ENCODE measurements around the gene PIK3C2G. TPM values are rescaled to one million over a fixed set of nuclear protein-coding genes. Genes with fewer than 3 reads are reported as not detected.

The PIK3C2G gene
- total and polyA plus RNA-seq, 2 of the 4 experiments (the other 2 are of a cell fraction): not detected

DNA sequence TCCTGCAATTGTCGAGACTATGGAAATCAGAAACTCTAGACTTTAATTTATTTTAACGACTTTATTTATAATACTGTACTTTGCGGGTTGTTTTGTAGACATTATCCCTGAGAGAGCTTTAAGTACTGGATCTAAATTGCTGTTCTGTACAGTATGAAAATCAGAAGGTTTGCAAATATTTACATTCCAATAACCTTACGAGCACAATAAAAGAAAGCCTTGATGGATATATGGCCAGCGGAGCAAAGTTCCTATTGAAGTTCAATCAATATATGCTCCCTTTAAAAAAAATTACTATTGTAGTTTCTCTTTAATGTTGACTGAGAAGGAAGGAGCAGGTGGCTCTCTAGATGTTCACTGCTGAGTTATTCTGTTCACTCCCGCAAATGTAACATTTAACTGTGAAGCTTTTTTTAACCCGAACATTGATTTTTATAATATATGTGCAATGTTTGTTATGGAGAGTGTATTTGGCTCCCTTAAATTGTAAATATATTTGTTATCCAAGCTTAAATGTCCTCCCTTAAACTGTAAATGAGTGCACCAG is 241.2 kb downstream of the PIK3C2G start:
- Histone ChIP-seq H3K9me3 (ENCODE audit: control insufficient read depth, insufficient read depth, low read length) (no peaks in the 10 kb centered on the region), H3K27ac (ENCODE audit: insufficient read depth, low read length) (no peak overlapping the region), H3K79me1 (ENCODE audit: low read depth in 1 of 2, low read length in 2 of 2) (no peaks in the 10 kb centered on the region), H2AK9ac (replicated peaks; ENCODE audit: low read depth, low read length, poor library complexity) (no peak overlapping the region), H2BK20ac (ENCODE audit: low read depth, low read length) (no peak overlapping the region), H2AK5ac (ENCODE audit: low read depth, low read length) (no peak overlapping the region), H3K9me1 (ENCODE audit: insufficient read depth, low read length) (no peaks in the 10 kb centered on the region), H3K23ac (ENCODE audit: low read depth, low read length) (no peak overlapping the region), H4K91ac (ENCODE audit: insufficient read depth, low read depth, low read length) (no peak overlapping the region), H2BK15ac (ENCODE audit: low read depth, low read length) (no peak overlapping the region), H4K5ac (ENCODE audit: low read depth, low read length) (no peak overlapping the region), H2BK120ac (ENCODE audit: low read depth, low read length) (no peak overlapping the region), H2BK5ac (ENCODE audit: low read depth, low read length, poor library complexity, severe bottlenecking) (no peak overlapping the region), H3K18ac (ENCODE audit: low read depth, low read length) (no peak overlapping the region), H3K4me1 (ENCODE audit: control insufficient read depth, insufficient read depth, low read length) (no peaks in the 10 kb centered on the region), H3K4ac (ENCODE audit: low read depth, low read length) (no peak overlapping the region), H4K20me1 (ENCODE audit: insufficient read depth, low read length) (no peaks in the 10 kb centered on the region), H3K4me3 (ENCODE audit: insufficient read depth, low read depth, low read length) (no peak overlapping the region), H2AFZ (replicated peaks; ENCODE audit: low read length, poor library complexity) (no peak overlapping the region), H3K27me3 (ENCODE audit: control insufficient read depth, insufficient read depth, low read length) (no peaks in the 10 kb centered on the region), H3K4me2 (ENCODE audit: low read depth, low read length) (no peak overlapping the region), H3K14ac (replicated peaks; ENCODE audit: low read depth, low read length) (no peak overlapping the region), H3K56ac (ENCODE audit: extremely low read depth, insufficient read depth, low read length) (no peak overlapping the region), H3K36me3 (ENCODE audit: control insufficient read depth, insufficient read depth, low read length) (no peaks in the 10 kb centered on the region), H4K8ac (ENCODE audit: low read depth in 2 of 2, low read length in 2 of 2) (no peak overlapping the region), H3K9ac (ENCODE audit: low read depth, low read length) (no peak overlapping the region)
- ChIA-PET POLR2A (ENCODE audit: unreplicated experiment) (no interaction called here), CTCF (interaction anchor here (1.5 kb wide), 1 partner anchor 17 kb away, joined by 4 read pairs; no protein-coding TSS in a partner anchor)
- DNase-seq: no peak
- no peak for TF ChIP-seq MAZ (IDR thresholded peaks at IDR 0.05; ENCODE audit: borderline replicate concordance, low read depth, low read length)
- TF ChIP-seq BHLHE40 (IDR thresholded peaks at IDR 0.05; ENCODE audit: low read depth, low read length): no peak
- TF ChIP-seq, protein P1, sequence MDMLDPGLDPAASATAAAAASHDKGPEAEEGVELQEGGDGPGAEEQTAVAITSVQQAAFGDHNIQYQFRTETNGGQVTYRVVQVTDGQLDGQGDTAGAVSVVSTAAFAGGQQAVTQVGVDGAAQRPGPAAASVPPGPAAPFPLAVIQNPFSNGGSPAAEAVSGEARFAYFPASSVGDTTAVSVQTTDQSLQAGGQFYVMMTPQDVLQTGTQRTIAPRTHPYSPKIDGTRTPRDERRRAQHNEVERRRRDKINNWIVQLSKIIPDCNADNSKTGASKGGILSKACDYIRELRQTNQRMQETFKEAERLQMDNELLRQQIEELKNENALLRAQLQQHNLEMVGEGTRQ (IDR thresholded peaks at IDR 0.05; ENCODE audit: low read depth, low read length): no peak
- TF ChIP-seq SMC3 (IDR thresholded peaks at IDR 0.05; ENCODE audit: low read depth, low read length): no peak
- TF ChIP-seq, protein P2, sequence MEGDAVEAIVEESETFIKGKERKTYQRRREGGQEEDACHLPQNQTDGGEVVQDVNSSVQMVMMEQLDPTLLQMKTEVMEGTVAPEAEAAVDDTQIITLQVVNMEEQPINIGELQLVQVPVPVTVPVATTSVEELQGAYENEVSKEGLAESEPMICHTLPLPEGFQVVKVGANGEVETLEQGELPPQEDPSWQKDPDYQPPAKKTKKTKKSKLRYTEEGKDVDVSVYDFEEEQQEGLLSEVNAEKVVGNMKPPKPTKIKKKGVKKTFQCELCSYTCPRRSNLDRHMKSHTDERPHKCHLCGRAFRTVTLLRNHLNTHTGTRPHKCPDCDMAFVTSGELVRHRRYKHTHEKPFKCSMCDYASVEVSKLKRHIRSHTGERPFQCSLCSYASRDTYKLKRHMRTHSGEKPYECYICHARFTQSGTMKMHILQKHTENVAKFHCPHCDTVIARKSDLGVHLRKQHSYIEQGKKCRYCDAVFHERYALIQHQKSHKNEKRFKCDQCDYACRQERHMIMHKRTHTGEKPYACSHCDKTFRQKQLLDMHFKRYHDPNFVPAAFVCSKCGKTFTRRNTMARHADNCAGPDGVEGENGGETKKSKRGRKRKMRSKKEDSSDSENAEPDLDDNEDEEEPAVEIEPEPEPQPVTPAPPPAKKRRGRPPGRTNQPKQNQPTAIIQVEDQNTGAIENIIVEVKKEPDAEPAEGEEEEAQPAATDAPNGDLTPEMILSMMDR (conservative IDR thresholded peaks at IDR 0.05; ENCODE audit: low read depth, low read length): no peak
- TF ChIP-seq RAD21 (IDR thresholded peaks at IDR 0.05; ENCODE audit: low read length): no peak
- no peak for TF ChIP-seq MXI1 (IDR thresholded peaks at IDR 0.05; ENCODE audit: borderline replicate concordance, low read depth, low read length)
- TF ChIP-seq NFE2L2 (IDR thresholded peaks at IDR 0.05; ENCODE audit: low read depth, low read length): no peak
- TF ChIP-seq CHD1 (IDR thresholded peaks at IDR 0.05; ENCODE audit: low read depth, low read length): no peak
- TF ChIP-seq, protein P3, sequence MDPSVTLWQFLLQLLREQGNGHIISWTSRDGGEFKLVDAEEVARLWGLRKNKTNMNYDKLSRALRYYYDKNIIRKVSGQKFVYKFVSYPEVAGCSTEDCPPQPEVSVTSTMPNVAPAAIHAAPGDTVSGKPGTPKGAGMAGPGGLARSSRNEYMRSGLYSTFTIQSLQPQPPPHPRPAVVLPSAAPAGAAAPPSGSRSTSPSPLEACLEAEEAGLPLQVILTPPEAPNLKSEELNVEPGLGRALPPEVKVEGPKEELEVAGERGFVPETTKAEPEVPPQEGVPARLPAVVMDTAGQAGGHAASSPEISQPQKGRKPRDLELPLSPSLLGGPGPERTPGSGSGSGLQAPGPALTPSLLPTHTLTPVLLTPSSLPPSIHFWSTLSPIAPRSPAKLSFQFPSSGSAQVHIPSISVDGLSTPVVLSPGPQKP (IDR thresholded peaks at IDR 0.05; ENCODE audit: borderline replicate concordance, low read depth, low read length): no peak
- no peak for TF ChIP-seq RCOR1 (IDR thresholded peaks at IDR 0.05; ENCODE audit: insufficient replicate concordance, low read length)
- BruUV-seq (replicated peaks): no TSS peak
- no peak for ATAC-seq (ENCODE audit: low read depth)
- dilution Hi-C loops (cut with HindIII; ENCODE audit: low sequenced_read_pairs, unreplicated experiment): no loop called here
- intact Hi-C loops (cut with micrococcal nuclease): no loop called here
- WGBS, 2 experiments (ENCODE audit: extremely low coverage in 2 of 2, insufficient read length in 1 of 2): no CpG with 5 or more reads among the region's 7 CpGs
- in situ Hi-C loops (cut with MboI; ENCODE audit: low sequenced_read_pairs): no loop called here

Data from IMR-90 (cell line).